ENCODE data around the gene GRPEL2. TPM values are rescaled to one million over a fixed set of nuclear protein-coding genes. Genes with fewer than 3 reads are reported as not detected.

Gene GRPEL2
- polyA plus RNA-seq, 3 donors = 16.5 to 19.8 (median 18.7) TPM

DNA sequence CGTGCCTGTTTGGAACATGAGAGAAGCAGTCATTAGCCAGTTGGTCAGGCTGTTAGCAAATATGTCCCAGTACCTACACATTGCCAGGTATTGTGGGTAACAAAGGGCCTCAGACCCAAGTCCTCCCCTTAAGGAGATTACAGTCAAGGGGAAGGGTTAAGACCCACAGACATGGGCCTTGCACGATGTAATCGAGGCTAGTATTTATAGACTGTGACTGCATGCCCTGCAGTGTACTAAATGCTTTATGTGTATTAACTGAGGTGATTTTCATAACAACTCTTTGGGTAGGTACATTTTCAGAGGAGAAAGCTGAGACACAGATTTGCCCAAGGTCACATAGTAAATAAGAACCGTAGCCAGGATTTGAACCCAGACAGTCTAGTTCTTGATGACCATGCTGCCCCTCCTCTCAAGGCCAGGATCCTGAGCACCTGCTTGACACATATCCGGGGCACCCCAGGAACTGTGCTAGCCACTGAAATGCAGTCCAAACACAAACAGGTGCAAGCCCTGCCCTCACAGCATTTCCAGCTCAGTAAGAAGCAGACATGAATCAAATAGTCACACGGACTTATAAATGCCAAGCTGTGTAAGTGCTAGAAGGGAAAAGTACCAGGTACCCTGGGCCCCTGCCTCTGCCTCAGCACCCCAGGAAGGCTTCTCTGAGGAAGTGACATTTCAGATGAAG, 32.0 kb upstream of the GRPEL2 start:
- DNase-seq (ENCODE audit: extremely low read depth in 1 of 11, low read depth in 9 of 11, low spot score in 4 of 11) = no peak

- DNase-seq (ENCODE audit: extremely low read depth in 1 of 11, low read depth in 9 of 11, low spot score in 4 of 11) = no peak
Observed at GRCh38 chr5:149314571-149315111, 30.7 kb upstream of the GRPEL2 start.

GRCh38 chr5:149315753-149316152, 29.5 kb upstream of the GRPEL2 start:
- no peak for DNase-seq (ENCODE audit: extremely low read depth in 1 of 11, low read depth in 9 of 11, low spot score in 4 of 11)

DNA sequence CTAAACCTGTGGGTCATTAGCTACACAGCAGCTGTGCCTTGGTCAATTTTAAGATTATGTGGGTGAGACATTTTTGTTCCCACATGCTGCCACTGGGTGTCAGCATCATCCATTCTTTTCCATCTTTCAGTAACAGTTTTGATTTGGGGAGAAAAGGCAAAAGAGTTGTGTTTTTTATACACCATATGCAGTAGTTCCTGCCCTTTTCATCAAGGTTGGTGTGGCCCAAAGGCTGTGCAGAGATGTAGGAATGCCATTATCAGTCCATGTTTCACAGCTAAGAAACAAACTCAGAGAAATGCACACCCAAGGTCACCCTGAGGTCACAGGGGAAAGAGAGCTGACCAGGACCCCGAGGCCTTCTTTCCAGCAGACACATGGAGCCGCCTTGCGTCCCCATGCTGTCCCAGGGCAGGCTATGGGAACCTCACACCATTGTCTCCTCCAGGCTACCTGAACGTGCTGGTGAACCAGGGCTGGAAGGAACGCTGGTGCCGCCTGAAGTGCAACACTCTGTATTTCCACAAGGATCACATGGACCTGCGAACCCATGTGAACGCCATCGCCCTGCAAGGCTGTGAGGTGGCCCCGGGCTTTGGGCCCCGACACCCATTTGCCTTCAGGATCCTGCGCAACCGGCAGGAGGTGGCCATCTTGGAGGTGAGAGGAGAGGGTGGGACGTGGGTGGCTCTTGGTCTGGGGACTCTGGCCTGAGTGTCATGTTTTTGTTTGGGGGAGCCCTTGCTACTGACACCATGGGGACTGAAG, 27.8 kb upstream of the GRPEL2 start:
- DNase-seq (ENCODE audit: extremely low read depth in 1 of 11, low read depth in 9 of 11, low spot score in 4 of 11) = peak in 1 of 11 donors; percentile 47

DNA sequence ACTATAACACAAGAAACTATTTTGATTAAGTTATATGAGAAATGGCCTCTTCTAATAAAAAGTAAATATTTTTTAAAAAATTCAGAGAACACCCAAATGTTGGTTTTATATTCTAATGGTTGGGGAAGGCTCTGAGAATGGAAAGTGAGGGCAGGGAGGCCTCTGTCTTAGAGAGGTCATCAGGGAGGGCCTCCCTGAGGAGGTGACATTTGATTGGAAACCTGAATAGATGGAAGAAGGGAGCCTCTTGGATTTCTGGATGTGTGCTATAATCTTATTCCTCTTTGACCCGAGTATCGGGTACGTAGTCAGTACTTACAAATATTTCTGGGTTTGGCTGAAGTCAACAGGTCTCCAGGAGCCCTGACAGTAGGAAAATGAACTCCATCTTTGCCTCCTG, 26.1 kb upstream of the GRPEL2 start:
- no peak for DNase-seq (ENCODE audit: extremely low read depth in 1 of 11, low read depth in 9 of 11, low spot score in 4 of 11)

- DNase-seq (ENCODE audit: extremely low read depth in 1 of 11, low read depth in 9 of 11, low spot score in 4 of 11) = peak; percentile 27 to 94 (median 86)
Observed at GRCh38 chr5:149320791-149321330, 24.4 kb upstream of the GRPEL2 start.

DNA sequence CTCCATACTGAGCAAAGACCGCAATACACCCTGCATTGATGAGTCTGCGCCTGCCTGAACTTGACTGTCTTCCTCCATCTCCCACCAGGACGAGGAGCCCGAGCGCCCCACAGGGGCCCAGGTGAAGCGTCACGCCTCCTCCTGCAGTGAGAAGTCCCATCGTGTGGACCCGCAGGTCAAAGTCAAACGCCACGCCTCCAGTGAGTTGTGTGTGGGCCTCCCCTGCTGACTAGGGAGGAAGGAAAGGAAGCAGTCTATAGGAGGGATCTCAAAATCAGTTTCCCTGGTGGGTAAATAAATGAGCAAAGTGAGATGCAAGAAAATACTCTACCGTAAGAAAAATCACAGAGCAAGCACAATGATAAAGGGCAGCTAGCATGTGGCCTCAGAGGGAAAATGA, 22.8 kb upstream of the GRPEL2 start:
- DNase-seq (ENCODE audit: extremely low read depth in 1 of 11, low read depth in 9 of 11, low spot score in 4 of 11) = no peak

GRCh38 chr5:149323210-149323609, 22.1 kb upstream of the GRPEL2 start:
- DNase-seq (ENCODE audit: extremely low read depth in 1 of 11, low read depth in 9 of 11, low spot score in 4 of 11) = peak in 2 of 11 donors; percentile 39 to 41

DNA sequence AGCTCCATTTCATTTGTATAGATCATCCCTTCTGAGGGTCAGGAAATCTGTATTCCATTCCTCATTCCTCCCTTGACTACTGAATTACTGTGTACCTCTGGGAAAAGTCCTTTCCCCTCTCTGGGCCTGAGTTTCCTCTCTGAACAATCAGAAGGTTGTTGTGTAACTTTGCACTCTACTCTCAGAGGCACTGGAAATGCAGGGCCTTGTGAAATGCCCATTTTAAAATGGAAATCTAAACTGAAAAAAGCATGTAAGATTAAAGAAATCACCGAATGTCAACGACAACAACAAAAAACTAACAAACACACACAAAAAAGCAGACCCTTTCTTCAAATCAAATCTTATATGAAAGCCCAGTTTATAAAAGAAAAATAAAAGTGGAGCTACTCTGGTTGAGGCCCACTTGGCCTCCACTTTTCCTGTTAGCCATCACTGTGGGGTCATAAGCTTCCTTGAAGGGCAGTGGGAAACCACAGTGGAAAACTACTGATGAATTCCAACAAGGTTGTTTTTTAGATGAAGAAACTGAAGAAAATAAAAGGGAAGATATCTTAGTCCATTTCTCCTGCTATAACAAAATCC, 21.6 kb upstream of the GRPEL2 start:
- no peak for DNase-seq (ENCODE audit: extremely low read depth in 1 of 11, low read depth in 9 of 11, low spot score in 4 of 11)

GRCh38 chr5:149324641-149325040, 20.7 kb upstream of the GRPEL2 start:
- DNase-seq (ENCODE audit: extremely low read depth in 1 of 11, low read depth in 9 of 11, low spot score in 4 of 11) = no peak

GRCh38 chr5:149325166-149325735, 20.0 kb upstream of the GRPEL2 start:
- DNase-seq (ENCODE audit: extremely low read depth in 1 of 11, low read depth in 9 of 11, low spot score in 4 of 11) = no peak

- DNase-seq (ENCODE audit: extremely low read depth in 1 of 11, low read depth in 9 of 11, low spot score in 4 of 11) = no peak
Observed at GRCh38 chr5:149325894-149326293, 19.4 kb upstream of the GRPEL2 start.

- no peak for DNase-seq (ENCODE audit: extremely low read depth in 1 of 11, low read depth in 9 of 11, low spot score in 4 of 11)
Observed at GRCh38 chr5:149326611-149327010, 18.7 kb upstream of the GRPEL2 start.

- no peak for DNase-seq (ENCODE audit: extremely low read depth in 1 of 11, low read depth in 9 of 11, low spot score in 4 of 11)
Observed at GRCh38 chr5:149328177-149328576, 17.1 kb upstream of the GRPEL2 start.

GRCh38 chr5:149333711-149334443, 11.4 kb upstream of the GRPEL2 start:
- no peak for DNase-seq (ENCODE audit: extremely low read depth in 1 of 11, low read depth in 9 of 11, low spot score in 4 of 11)

DNA sequence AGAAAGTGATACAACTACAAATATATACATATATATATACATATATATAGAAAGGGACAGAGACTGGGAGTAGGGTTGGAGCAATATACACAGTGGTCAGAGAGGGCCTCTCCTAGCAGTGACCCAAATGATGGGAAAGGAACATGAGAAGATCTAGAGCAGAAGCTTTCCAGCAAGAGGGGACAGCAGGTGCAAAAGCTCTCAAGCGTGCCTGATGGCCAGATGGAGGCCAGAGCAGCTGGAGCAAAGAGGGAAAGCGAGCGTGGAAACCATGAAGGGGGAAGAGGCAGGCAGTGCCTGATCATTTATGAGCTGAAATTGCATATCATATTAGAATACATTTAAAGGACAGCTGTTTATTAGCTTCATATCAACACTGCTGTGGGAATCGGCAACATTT, 7.6 kb upstream of the GRPEL2 start:
- DNase-seq (ENCODE audit: extremely low read depth in 1 of 11, low read depth in 9 of 11, low spot score in 4 of 11) = no peak

- no peak for DNase-seq (ENCODE audit: extremely low read depth in 1 of 11, low read depth in 9 of 11, low spot score in 4 of 11)
Observed at GRCh38 chr5:149338364-149338763, 6.9 kb upstream of the GRPEL2 start.

DNA sequence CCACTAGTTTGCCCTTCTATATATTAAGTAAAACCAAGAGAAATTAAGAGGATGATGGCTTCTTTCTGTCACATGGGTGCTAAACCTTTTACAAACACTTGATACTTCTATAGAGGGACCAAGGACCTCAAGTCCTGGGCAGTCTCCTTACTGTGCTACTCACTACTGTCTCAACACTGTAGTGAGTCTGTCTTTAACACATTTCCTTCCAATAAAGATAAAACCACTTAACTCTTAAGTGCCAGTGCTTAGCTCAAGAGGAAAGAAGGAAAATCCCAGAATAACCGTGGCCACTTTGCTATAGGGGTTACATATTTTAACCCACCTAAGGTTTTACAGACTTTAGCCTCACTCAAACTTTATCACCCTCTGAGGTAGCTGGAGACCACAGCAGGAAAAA, 4.4 kb upstream of the GRPEL2 start:
- no peak for DNase-seq (ENCODE audit: extremely low read depth in 1 of 11, low read depth in 9 of 11, low spot score in 4 of 11)

DNA sequence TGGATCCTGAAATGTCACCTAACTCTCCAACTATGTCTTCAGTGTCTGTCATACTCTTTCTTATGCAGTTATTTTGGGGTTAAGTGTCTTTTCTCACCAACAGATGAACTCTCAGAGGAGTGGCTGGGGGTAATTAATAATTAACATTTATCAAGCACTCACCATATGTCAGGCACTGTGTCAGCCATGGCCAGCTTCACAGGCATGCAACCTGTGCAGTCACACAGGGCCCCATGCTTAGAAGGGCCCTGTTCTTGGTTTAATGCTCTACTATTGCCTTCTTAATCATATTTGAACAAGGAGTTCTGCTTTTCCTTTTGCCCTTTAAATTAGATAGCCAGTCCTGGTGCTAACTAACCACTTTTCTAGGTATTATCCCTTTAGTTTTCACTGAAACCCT, 3.4 kb upstream of the GRPEL2 start:
- no peak for DNase-seq (ENCODE audit: extremely low read depth in 1 of 11, low read depth in 9 of 11, low spot score in 4 of 11)
